Thyroid gland (tissue), 4 donors: ENCODE results near the gene DGKB.

Source experiments
- CTCF ChIP-seq, 6 experiments: fragments of 200-600 bp in 3 of 6; fragments of 450-650 bp in 3 of 6; sonication (generic) in 3 of 6; IDR thresholded peaks; one replicate each; pipeline ENCODE4 v1.5.1; 2016 to 2019; ENCODE audit warnings: antibody characterized with exemption in 6 of 6, mild to moderate bottlenecking in 2 of 6, inconsistent platforms in 1 of 6, moderate library complexity in 1 of 6
- POLR2A ChIP-seq, 2 donors: fragments of 450-650 bp; IDR thresholded peaks; one replicate each; pipeline ENCODE4 v1.6.1; 2017; ENCODE audit warnings: antibody characterized with exemption in 2 of 2, mild to moderate bottlenecking in 2 of 2, moderate library complexity in 1 of 2

GRCh38 chr7:14630048-14630447 lies 272.5 kb downstream of the DGKB start:
- TF ChIP-seq POLR2A (IDR thresholded peaks at IDR 0.05) (no peak), CTCF (IDR thresholded peaks at IDR 0.05) (no peak)
